SK-N-MC (cell line): Measurements from ENCODE around the gene BTC.

Experiments
- EZH2 ChIP-seq: fragments of 200-600 bp; sonication (generic); IDR thresholded peaks from one replicate; pipeline ENCODE4 v1.6.1; 2017; ENCODE audit warnings: antibody characterized with exemption
- POLR2AphosphoS5 ChIP-seq: IDR thresholded peaks from 2 replicates; pipeline ENCODE4 v1.6.1; 2012; ENCODE audit warnings: mild to moderate bottlenecking, low read depth, low read length, borderline replicate concordance

DNA sequence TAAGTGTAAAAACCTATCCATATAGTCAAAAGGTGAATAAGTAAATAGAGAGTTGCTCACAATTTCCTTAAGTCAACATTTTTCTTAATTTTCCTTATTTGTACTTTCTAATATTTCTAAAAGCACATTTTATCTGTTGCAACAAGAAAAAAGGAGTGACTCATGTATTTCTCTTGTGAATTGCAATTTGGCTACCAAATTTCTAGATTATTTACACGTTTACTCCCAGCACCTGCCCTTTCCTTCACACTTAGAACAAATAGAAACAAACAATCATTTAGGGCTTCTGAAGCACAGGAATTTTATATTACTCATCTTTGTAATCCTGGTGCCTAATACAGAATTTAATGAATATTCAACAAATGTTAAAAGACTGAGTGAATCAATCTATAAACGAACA, 22.2 kb downstream of the BTC start:
- no peak for TF ChIP-seq EZH2
- no peak for TF ChIP-seq POLR2AphosphoS5
